Upper lobe of right lung (tissue), 1 donor: ENCODE measurements around the gene CDH1. TPM values are rescaled to one million over a fixed set of nuclear protein-coding genes. Genes with fewer than 3 reads are reported as not detected.

Source experiments
- ATAC-seq: fragments of 200-7000 bp; cut with Tn5 transposase; one replicate; pipeline ENCODE4 v1.9.1; 2020; ENCODE audit warnings: mild to moderate bottlenecking, moderate library complexity
- DNase-seq: peaks from one replicate; pipeline ENCODE4 v3.0.0-alpha.2; 2020
- H3K27ac ChIP-seq: fragments of 200-600 bp; one replicate; pipeline ENCODE4 v1.8.0; 2022
- H3K27me3 ChIP-seq: fragments of 200-600 bp; one replicate; pipeline ENCODE4 v1.8.0; 2022; ENCODE audit warnings: mild to moderate bottlenecking
- H3K36me3 ChIP-seq: fragments of 200-600 bp; one replicate; pipeline ENCODE4 v1.8.0; 2022
- H3K4me1 ChIP-seq: fragments of 200-600 bp; one replicate; pipeline ENCODE4 v1.8.0; 2022
- H3K4me3 ChIP-seq: fragments of 200-600 bp; one replicate; pipeline ENCODE4 v1.8.0; 2022; ENCODE audit warnings: mild to moderate bottlenecking
- H3K9me3 ChIP-seq: fragments of 200-600 bp; one replicate; pipeline ENCODE4 v1.8.0; 2022
- intact Hi-C: fragments of 100-400 bp; cut with DNase I; formaldehyde crosslinking; loops from one replicate; pipeline ENCODE4 v1.11.0; 2022
- total RNA-seq: library from RNA; stranded (reverse); fragmentation: NEBNext Ultra II Directional; extraction: Animal tissue kit (Norgen Biotek cat#: 25700); gene quantifications from one replicate; pipeline ENCODE4 v1.2.1, GENCODE V29; 2021
- TF ChIP-seq, protein P1 (sequence below): fragments of 200-600 bp; IDR thresholded peaks from one replicate; pipeline ENCODE4 v1.8.0; 2022; ENCODE audit warnings: antibody characterized with exemption
- donor health status: DM: no; HTN: yes; CAD: no; lungs with severe emphysema.

CDH1 gene
- total RNA-seq, 1 donor from 2014 or later: 128 TPM

DNA sequence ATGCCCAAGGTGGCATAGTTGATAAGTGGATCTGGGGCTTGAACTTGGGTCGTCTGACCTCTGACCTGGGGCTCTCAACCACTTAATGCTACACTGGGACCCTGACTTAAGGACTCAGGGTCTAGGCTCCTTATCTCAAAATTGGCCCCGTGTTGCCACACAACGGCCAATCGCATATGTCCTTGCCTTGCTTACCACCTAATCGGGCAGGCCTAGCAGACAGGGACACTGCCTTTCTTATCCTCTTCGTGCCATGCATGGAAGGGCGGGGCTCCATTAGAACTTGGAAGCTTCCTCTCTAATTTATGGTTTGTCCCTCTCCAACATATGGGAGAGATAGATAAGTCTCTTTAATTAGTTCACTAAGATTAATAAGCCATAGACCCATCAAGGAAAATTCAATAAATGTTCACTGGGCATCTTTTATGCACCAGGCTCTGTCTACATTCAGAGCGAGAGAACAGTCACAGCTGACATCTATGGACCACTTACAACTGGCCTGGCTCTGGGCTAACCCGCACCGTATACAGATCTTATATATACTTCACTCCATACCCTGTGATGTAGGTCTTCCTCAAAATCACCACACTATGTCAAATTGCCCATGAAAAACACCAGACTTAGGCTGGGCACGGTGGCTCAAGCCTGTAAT is 35.1 kb downstream of the CDH1 start:
- intact Hi-C loops: no loop called here
- Histone ChIP-seq H3K36me3 (no peaks in the 10 kb centered on the region), H3K27ac (no peak overlapping the region), H3K9me3 (no peaks in the 10 kb centered on the region), H3K27me3 (no peaks in the 10 kb centered on the region), H3K4me3 (no peak overlapping the region), H3K4me1 (peaks cover 2% of the 10 kb centered on the region)
- TF ChIP-seq, protein P1, sequence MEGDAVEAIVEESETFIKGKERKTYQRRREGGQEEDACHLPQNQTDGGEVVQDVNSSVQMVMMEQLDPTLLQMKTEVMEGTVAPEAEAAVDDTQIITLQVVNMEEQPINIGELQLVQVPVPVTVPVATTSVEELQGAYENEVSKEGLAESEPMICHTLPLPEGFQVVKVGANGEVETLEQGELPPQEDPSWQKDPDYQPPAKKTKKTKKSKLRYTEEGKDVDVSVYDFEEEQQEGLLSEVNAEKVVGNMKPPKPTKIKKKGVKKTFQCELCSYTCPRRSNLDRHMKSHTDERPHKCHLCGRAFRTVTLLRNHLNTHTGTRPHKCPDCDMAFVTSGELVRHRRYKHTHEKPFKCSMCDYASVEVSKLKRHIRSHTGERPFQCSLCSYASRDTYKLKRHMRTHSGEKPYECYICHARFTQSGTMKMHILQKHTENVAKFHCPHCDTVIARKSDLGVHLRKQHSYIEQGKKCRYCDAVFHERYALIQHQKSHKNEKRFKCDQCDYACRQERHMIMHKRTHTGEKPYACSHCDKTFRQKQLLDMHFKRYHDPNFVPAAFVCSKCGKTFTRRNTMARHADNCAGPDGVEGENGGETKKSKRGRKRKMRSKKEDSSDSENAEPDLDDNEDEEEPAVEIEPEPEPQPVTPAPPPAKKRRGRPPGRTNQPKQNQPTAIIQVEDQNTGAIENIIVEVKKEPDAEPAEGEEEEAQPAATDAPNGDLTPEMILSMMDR: no peak
- DNase-seq (no peak), ATAC-seq (no peak)

DNA sequence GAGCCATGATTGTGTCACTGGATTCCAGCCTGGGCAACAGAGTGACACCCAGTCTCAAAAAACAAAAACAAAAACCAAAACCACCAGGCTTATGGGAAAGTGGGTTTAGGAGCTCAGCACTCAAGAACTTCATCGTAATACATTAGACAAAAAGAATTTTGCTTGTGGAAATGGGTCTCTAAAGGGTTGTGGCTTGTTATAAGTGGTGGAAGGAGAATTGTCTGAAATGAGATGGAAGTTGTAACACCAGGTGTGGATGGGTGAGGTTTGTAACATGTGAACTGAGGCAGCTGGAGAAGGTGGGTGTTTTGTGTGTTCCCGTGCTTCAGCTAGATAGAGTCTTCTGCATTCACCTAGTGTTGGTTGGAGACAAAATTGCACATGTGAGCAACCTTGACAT is 35.8 kb downstream of the CDH1 start:
- Histone ChIP-seq H3K9me3 (no peaks in the 10 kb centered on the region), H3K27me3 (no peaks in the 10 kb centered on the region), H3K36me3 (no peaks in the 10 kb centered on the region), H3K4me3 (no peak overlapping the region), H3K27ac (no peak overlapping the region), H3K4me1 (peaks cover 9% of the 10 kb centered on the region)
- ATAC-seq (no peak), DNase-seq (no peak)
- TF ChIP-seq, protein P1: no peak
- intact Hi-C loops: no loop called here

DNA sequence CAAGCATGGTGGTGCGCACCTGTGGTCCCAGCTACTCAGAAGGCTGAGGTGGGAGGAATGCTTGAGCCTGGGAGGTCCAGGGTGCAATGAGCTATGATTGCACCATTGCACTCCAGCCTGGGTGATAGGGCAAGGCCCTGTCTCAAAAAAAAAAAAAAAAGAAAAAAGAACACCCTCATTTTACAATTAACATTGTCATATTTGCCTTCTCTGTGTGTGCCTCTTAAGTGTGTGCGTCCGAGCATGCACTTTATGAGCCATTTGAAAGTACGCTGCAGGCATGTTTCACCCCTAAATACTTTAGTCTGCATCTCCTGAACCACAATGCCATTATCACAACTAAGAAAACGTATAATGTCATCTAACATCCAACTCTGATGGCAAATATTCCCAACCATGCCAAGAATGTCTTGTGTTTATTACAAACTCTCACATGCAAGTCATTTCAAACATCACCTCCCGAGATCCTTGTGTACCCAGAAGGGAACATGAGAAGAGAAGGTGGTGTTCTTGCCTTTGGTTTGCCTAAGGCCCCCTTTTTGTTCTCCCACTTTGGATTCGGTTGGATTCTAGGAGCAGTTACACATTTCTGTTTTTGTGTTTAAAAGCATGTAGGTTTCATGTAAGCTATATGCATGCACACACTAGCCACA is 38.0 kb downstream of the CDH1 start:
- Histone ChIP-seq H3K4me3 (no peak overlapping the region), H3K27me3 (no peaks in the 10 kb centered on the region), H3K27ac (no peak overlapping the region), H3K4me1 (peaks cover 14% of the 10 kb centered on the region), H3K36me3 (no peaks in the 10 kb centered on the region), H3K9me3 (no peaks in the 10 kb centered on the region)
- TF ChIP-seq, protein P1: no peak
- DNase-seq: no peak
- ATAC-seq: no peak
- intact Hi-C loops: no loop called here

DNA sequence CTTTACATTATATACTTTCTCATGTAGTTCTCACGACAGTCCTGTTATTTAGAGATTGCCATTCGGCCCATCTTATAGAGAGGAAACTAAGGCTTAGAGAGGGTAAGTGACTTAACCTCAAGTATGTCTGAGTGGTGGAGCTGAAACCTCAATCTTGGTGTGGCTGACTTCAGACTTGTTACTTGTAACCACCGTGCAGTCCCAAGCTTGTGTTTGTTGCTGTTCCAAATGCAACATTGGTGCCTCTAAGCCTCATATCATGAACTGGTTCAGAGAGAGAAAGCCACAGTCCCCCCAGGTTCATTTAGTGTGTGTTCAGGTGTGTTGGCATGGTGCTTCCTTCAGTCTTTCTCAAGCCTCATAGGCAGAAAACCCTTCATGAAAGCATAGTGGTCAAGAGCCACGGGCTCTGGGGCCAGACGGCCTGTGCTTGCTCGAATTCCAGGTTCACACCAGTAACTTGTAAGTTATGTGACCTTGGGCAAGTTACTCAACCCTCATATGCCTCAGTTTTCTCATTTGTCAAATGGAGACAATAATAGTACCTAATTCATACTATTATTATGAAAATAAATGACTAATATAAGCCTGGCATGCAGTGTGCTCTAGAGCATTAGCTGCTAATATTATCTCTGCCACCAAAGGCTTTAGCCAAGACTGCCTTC is 39.9 kb downstream of the CDH1 start:
- H3K9me3 ChIP-seq: no peaks in the 10 kb centered on the region
- no peaks in the 10 kb centered on the region for H3K27me3 ChIP-seq
- H3K36me3 ChIP-seq: no peaks in the 10 kb centered on the region
- DNase-seq: no peak
- H3K4me1 ChIP-seq: peaks cover 15% of the 10 kb centered on the region
- H3K4me3 ChIP-seq: no peak overlapping the region
- H3K27ac ChIP-seq: no peak overlapping the region
- TF ChIP-seq, protein P1: no peak
- intact Hi-C loops: no loop called here
- no peak for ATAC-seq

DNA sequence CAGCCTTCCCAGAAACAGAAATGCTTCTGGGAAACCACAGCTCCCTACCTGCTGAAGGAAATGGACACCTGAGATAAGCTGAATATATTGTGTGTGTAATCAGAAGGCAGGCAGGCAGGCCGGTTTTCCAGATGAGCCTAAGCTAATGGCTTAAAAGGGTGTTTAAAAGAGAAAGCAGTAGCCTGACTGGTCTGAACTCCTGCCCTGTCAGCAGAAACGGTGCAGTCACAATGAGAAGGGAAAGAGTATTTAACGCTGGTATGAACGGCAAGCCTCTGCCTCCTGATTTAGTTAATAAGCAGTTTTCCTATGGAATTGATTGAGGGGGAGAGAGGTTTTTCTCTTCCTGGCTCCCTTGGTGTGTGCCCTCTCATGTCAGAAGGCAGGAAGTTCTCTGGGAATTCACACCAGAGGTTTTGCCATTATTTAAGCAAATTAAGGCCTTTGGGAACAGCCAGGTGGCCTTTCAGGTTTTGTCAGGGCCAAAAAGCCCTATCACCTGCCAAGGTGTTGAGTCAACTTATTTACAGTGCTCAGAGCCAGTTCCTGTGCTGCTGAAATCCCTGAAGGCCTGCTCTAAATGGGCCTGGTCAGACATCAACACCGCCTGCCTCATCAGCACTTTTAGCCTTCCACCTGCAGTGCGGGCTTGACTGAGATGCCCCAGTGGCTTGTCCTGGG is 41.6 kb downstream of the CDH1 start:
- intact Hi-C loops: no loop called here
- TF ChIP-seq, protein P1: no peak
- H3K4me3 ChIP-seq: no peak overlapping the region
- no peaks in the 10 kb centered on the region for H3K9me3 ChIP-seq
- peaks cover 21% of the 10 kb centered on the region for H3K4me1 ChIP-seq
- H3K27me3 ChIP-seq: no peaks in the 10 kb centered on the region
- peak; percentile 81 for ATAC-seq
- DNase-seq: no peak
- H3K27ac ChIP-seq: peak overlapping the region; percentile 60
- H3K36me3 ChIP-seq: no peaks in the 10 kb centered on the region
